Chondrocyte (in vitro differentiated cells): ENCODE measurements around the gene CCNL1. TPM values are rescaled to one million over a fixed set of nuclear protein-coding genes. Genes with fewer than 3 reads are reported as not detected.

Source experiments
- DNase-seq: peaks from one replicate; pipeline ENCODE4 v3.0.0; 2021; ENCODE audit warnings: mixed read lengths, low spot score
- H3K27ac Mint-ChIP-seq: one replicate; pipeline ENCODE4 v1.8.0; 2021; ENCODE audit warnings: mild to moderate bottlenecking, moderate library complexity, mixed read lengths; ENCODE audit not compliant: unreplicated experiment
- H3K27me3 Mint-ChIP-seq: 2 replicates; pipeline ENCODE4 v1.8.0; 2021; ENCODE audit warnings: low read depth, mixed read lengths
- H3K36me3 Mint-ChIP-seq: 2 replicates; pipeline ENCODE4 v1.8.0; 2021; ENCODE audit warnings: low read depth, mixed read lengths
- H3K4me1 Mint-ChIP-seq: 2 replicates; pipeline ENCODE4 v1.8.0; 2021; ENCODE audit warnings: low read depth, mild to moderate bottlenecking, mixed read lengths
- H3K4me3 Mint-ChIP-seq: one replicate; pipeline ENCODE4 v1.8.0; 2021; ENCODE audit warnings: mild to moderate bottlenecking, moderate library complexity, mixed read lengths; ENCODE audit not compliant: unreplicated experiment
- H3K9me3 Mint-ChIP-seq: 2 replicates; pipeline ENCODE4 v1.8.0; 2021; ENCODE audit warnings: low read depth, mixed read lengths
- CTCF ChIP-seq: fragments of 200-600 bp; sonication (generic); IDR thresholded peaks from 2 replicates; pipeline ENCODE4 v1.5.0; 2021; ENCODE audit warnings: antibody characterized with exemption, mild to moderate bottlenecking, moderate library complexity
- total RNA-seq: library from RNA; stranded (reverse); gene quantifications from 3 replicates; pipeline ENCODE4 v1.2.1, GENCODE V29; 2021

CCNL1 gene
- total RNA-seq, 1 donor from 2014 or later = 63.9 TPM

- peaks cover 5% of the 10 kb centered on the region for H3K4me1 Mint-ChIP-seq
- no peaks in the 10 kb centered on the region for H3K36me3 Mint-ChIP-seq
- H3K27ac Mint-ChIP-seq = no peak overlapping the region
Observed at GRCh38 chr3:157109267-157110141, 50.4 kb downstream of the CCNL1 start.

GRCh38 chr3:157107644-157108133, 52.3 kb downstream of the CCNL1 start:
- no peaks in the 10 kb centered on the region for H3K9me3 Mint-ChIP-seq
- no peak for DNase-seq
- H3K4me3 Mint-ChIP-seq = no peak overlapping the region
- no peak for TF ChIP-seq CTCF
- peaks cover 7% of the 10 kb centered on the region for H3K4me1 Mint-ChIP-seq
- no peaks in the 10 kb centered on the region for H3K27me3 Mint-ChIP-seq
- no peaks in the 10 kb centered on the region for H3K36me3 Mint-ChIP-seq
- no peak overlapping the region for H3K27ac Mint-ChIP-seq

More at GRCh38 chr3:157109267-157110141, 50.4 kb downstream of the CCNL1 start:
- DNase-seq = no peak
- no peak for TF ChIP-seq CTCF
- H3K4me3 Mint-ChIP-seq = no peak overlapping the region
- no peaks in the 10 kb centered on the region for H3K9me3 Mint-ChIP-seq
- H3K27me3 Mint-ChIP-seq = no peaks in the 10 kb centered on the region

DNA sequence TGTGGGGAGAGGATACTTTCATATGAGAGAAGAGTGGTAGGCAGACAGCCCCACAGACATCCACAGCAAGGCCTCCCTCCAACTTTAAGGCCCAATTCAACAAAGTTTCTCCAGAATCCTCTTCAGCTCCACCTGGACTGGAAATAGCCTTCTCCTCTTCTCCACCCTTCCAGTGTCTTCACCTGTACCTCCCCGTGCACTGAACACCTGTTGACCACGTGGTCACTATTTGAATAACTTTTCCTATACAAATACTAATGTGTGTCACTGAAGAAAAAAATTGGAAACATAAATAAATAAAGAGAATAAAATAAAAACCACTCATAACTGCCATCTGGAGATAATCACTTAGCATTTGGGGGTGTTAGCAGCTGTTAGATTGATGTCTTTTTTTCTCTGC, 52.9 kb downstream of the CCNL1 start:
- no peak for TF ChIP-seq CTCF
- no peak for DNase-seq
- Mint-ChIP-seq H3K36me3 (no peaks in the 10 kb centered on the region), H3K27me3 (no peaks in the 10 kb centered on the region), H3K4me3 (no peak overlapping the region), H3K4me1 (peaks cover 7% of the 10 kb centered on the region), H3K27ac (no peak overlapping the region), H3K9me3 (no peaks in the 10 kb centered on the region)

- no peaks in the 10 kb centered on the region for H3K9me3 Mint-ChIP-seq
- no peak overlapping the region for H3K27ac Mint-ChIP-seq
- TF ChIP-seq CTCF = no peak
- no peaks in the 10 kb centered on the region for H3K27me3 Mint-ChIP-seq
- H3K4me3 Mint-ChIP-seq = no peak overlapping the region
- no peaks in the 10 kb centered on the region for H3K36me3 Mint-ChIP-seq
- no peak for DNase-seq
- peaks cover 4% of the 10 kb centered on the region for H3K4me1 Mint-ChIP-seq
Observed at GRCh38 chr3:157104928-157105652, 54.9 kb downstream of the CCNL1 start.

GRCh38 chr3:157104521-157104920, 55.4 kb downstream of the CCNL1 start:
- Mint-ChIP-seq H3K4me3 (no peak overlapping the region), H3K9me3 (no peaks in the 10 kb centered on the region), H3K27me3 (no peaks in the 10 kb centered on the region), H3K27ac (no peak overlapping the region), H3K36me3 (no peaks in the 10 kb centered on the region), H3K4me1 (peaks cover 4% of the 10 kb centered on the region)
- TF ChIP-seq CTCF = no peak
- no peak for DNase-seq
